Measurements from ENCODE around the gene MSRB3. TPM values are rescaled to one million over a fixed set of nuclear protein-coding genes. Genes with fewer than 3 reads are reported as not detected.

The MSRB3 gene
- total and polyA plus RNA-seq, 2 experiments from 2014 or later, result 0.95 to 1.7 TPM

DNA sequence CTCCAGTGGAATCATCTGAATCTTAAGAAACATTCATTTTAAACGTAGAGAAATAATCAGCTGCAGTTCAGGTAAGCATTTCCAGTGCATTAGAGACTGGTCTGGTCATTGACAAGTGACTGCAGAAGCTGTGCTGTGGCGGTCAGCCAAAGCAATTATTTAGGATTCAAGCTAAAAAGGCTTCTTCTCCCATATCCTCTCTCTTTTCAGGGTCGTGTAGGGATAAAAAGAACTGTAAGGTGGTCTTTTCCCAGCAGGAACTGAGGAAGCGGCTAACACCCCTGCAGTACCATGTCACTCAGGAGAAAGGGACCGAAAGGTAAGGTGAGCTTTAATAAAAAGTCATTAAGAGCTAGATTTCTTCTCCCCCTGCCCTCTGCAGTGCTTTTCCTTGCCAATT lies 48.1 kb downstream of the MSRB3 start:
- Mint-ChIP-seq H3K9me3 (no peaks in the 10 kb centered on the region), H3K4me1 (peaks cover 2% of the 10 kb centered on the region; the same call in 1 of the 3 replicates)

More for the DNA sequence above, 48.1 kb downstream of the MSRB3 start:
- TF ChIP-seq, protein P1, sequence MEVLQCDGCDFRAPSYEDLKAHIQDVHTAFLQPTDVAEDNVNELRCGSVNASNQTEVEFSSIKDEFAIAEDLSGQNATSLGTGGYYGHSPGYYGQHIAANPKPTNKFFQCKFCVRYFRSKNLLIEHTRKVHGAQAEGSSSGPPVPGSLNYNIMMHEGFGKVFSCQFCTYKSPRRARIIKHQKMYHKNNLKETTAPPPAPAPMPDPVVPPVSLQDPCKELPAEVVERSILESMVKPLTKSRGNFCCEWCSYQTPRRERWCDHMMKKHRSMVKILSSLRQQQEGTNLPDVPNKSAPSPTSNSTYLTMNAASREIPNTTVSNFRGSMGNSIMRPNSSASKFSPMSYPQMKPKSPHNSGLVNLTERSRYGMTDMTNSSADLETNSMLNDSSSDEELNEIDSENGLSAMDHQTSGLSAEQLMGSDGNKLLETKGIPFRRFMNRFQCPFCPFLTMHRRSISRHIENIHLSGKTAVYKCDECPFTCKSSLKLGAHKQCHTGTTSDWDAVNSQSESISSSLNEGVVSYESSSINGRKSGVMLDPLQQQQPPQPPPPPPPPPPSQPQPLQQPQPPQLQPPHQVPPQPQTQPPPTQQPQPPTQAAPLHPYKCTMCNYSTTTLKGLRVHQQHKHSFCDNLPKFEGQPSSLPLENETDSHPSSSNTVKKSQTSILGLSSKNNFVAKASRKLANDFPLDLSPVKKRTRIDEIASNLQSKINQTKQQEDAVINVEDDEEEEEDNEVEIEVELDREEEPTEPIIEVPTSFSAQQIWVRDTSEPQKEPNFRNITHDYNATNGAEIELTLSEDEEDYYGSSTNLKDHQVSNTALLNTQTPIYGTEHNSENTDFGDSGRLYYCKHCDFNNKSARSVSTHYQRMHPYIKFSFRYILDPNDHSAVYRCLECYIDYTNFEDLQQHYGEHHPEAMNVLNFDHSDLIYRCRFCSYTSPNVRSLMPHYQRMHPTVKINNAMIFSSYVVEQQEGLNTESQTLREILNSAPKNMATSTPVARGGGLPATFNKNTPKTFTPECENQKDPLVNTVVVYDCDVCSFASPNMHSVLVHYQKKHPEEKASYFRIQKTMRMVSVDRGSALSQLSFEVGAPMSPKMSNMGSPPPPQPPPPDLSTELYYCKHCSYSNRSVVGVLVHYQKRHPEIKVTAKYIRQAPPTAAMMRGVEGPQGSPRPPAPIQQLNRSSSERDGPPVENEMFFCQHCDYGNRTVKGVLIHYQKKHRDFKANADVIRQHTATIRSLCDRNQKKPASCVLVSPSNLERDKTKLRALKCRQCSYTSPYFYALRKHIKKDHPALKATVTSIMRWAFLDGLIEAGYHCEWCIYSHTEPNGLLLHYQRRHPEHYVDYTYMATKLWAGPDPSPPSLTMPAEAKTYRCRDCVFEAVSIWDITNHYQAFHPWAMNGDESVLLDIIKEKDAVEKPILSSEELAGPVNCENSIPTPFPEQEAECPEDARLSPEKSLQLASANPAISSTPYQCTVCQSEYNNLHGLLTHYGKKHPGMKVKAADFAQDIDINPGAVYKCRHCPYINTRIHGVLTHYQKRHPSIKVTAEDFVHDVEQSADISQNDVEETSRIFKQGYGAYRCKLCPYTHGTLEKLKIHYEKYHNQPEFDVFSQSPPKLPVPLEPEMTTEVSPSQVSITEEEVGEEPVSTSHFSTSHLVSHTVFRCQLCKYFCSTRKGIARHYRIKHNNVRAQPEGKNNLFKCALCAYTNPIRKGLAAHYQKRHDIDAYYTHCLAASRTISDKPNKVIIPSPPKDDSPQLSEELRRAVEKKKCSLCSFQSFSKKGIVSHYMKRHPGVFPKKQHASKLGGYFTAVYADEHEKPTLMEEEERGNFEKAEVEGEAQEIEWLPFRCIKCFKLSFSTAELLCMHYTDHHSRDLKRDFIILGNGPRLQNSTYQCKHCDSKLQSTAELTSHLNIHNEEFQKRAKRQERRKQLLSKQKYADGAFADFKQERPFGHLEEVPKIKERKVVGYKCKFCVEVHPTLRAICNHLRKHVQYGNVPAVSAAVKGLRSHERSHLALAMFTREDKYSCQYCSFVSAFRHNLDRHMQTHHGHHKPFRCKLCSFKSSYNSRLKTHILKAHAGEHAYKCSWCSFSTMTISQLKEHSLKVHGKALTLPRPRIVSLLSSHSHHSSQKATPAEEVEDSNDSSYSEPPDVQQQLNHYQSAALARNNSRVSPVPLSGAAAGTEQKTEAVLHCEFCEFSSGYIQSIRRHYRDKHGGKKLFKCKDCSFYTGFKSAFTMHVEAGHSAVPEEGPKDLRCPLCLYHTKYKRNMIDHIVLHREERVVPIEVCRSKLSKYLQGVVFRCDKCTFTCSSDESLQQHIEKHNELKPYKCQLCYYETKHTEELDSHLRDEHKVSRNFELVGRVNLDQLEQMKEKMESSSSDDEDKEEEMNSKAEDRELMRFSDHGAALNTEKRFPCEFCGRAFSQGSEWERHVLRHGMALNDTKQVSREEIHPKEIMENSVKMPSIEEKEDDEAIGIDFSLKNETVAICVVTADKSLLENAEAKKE (CRISPR knock-in tag; IDR thresholded peaks at IDR 0.05), result no peak
- no peak for TF ChIP-seq ZNF331 (CRISPR knock-in tag; IDR thresholded peaks at IDR 0.05; ENCODE audit: low read depth)
- TF ChIP-seq POLR2AphosphoS5 (IDR thresholded peaks at IDR 0.05; ENCODE audit: low read depth), result no peak
- TF ChIP-seq REST (IDR thresholded peaks at IDR 0.05; ENCODE audit: unreplicated experiment), result no peak
- no peak for TF ChIP-seq EZH2phosphoT487 (IDR thresholded peaks at IDR 0.05; ENCODE audit: unreplicated experiment)
- no peak for TF ChIP-seq CREB1 (CRISPR knock-in tag; IDR thresholded peaks at IDR 0.05; ENCODE audit: low read depth)
- no peak for TF ChIP-seq JUNB (IDR thresholded peaks at IDR 0.05; ENCODE audit: unreplicated experiment)
- TF ChIP-seq STAT1 (IDR thresholded peaks at IDR 0.05; ENCODE audit: unreplicated experiment), result no peak
- TF ChIP-seq, protein P2, sequence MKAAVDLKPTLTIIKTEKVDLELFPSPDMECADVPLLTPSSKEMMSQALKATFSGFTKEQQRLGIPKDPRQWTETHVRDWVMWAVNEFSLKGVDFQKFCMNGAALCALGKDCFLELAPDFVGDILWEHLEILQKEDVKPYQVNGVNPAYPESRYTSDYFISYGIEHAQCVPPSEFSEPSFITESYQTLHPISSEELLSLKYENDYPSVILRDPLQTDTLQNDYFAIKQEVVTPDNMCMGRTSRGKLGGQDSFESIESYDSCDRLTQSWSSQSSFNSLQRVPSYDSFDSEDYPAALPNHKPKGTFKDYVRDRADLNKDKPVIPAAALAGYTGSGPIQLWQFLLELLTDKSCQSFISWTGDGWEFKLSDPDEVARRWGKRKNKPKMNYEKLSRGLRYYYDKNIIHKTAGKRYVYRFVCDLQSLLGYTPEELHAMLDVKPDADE (IDR thresholded peaks at IDR 0.05), result no peak
- no peak for TF ChIP-seq EZH2 (IDR thresholded peaks at IDR 0.05; ENCODE audit: low read depth, unreplicated experiment)
- no peak for TF ChIP-seq ZNF114 (CRISPR knock-in tag; IDR thresholded peaks at IDR 0.05)
- no peak for TF ChIP-seq NANOG (IDR thresholded peaks at IDR 0.05; ENCODE audit: borderline replicate concordance)
- no peak overlapping the region for H3K4me2 ChIP-seq
- no peaks in the 10 kb centered on the region for H3K36me3 ChIP-seq (ENCODE audit: insufficient read depth)
- H3K27me3 Mint-ChIP-seq (ENCODE audit: insufficient read depth, low read depth, poor library complexity), result no peaks in the 10 kb centered on the region
- DNase-seq (ENCODE audit: low spot score) (no peak), ATAC-seq (no peak)
- no peaks in the 10 kb centered on the region for H3K36me3 Mint-ChIP-seq (ENCODE audit: low read depth)
- no peak overlapping the region for H3K27ac Mint-ChIP-seq
- no peaks in the 10 kb centered on the region for H3K79me2 ChIP-seq (replicated peaks; ENCODE audit: insufficient read depth)
- no peaks in the 10 kb centered on the region for H3K4me1 ChIP-seq (ENCODE audit: insufficient read depth)
- H4K20me1 ChIP-seq (replicated peaks; ENCODE audit: insufficient read depth), result no peaks in the 10 kb centered on the region
- H3K9me2 ChIP-seq (ENCODE audit: insufficient read depth), result no peaks in the 10 kb centered on the region
- H3K4me3 Mint-ChIP-seq, result no peak overlapping the region
- H3K4me3 ChIP-seq, result no peak overlapping the region
- H2AFZ ChIP-seq, result no peak overlapping the region
- no peaks in the 10 kb centered on the region for H3F3A ChIP-seq (replicated peaks; ENCODE audit: low read depth)
- no peak overlapping the region for H3K27ac ChIP-seq (ENCODE audit: low read depth)
- H3K27me3 ChIP-seq (ENCODE audit: insufficient read depth), result no peaks in the 10 kb centered on the region
